HG02588 (cell line): ENCODE results near the gene GPR151.
"Not testable (repeated sequence)": the region's sequence is repeated elsewhere in the genome, so short reads cannot be mapped to it uniquely, and the experiment has no call there.

Source experiments
- ATAC-seq: cut with Tn5 transposase; IDR thresholded peaks from one replicate; pipeline ENCODE4 v1.9.1; 2021; ENCODE audit warnings: mild to moderate bottlenecking, moderate library complexity; ENCODE audit not compliant: unreplicated experiment

The GPR151 gene

GRCh38 chr5:146516151-146516475 is at the start of gene GPR151:
GPR151 (minus strand) TSS chr5:146516190; CDS start chr5:146516113, 77 bp downstream.
- ATAC-seq: no peak

GRCh38 chr5:146564007-146564762 is 48.2 kb upstream of the GPR151 start:
- no peak for ATAC-seq

GRCh38 chr5:146562461-146562860 is 46.5 kb upstream of the GPR151 start:
- no peak for ATAC-seq

GRCh38 chr5:146561711-146562110 is 45.7 kb upstream of the GPR151 start:
- ATAC-seq: no peak

DNA sequence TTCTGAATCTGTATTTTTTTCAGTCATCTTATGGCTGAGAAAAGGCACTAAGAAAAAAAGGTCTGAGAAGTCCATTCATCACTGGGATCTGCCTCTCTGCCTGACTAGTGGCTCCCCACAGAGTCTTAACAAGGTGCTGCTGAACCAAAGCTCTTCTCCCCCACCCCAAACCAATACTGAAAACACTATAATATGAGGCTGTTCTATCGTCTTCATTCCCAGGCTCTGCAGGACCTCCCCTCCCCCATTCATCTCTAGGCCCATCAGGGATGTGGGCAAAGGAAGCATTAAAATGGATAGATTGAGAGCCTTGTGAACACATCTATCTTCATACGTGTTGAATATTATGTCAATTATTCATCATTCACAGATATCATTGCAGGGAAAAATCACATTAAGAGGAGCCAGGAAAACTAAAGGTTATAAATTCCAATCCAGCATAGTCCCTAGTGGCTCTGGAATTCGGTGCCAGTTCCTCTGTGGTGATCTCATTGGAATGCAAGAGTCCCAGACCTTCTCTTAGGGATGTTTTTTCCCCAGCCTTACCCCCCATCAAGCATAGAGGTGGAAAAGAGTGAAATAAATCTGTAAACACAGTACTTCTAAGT is 44.3 kb upstream of the GPR151 start:
- no peak for ATAC-seq

GRCh38 chr5:146556884-146557283 is 40.9 kb upstream of the GPR151 start:
- ATAC-seq: not testable (repeated sequence)

DNA sequence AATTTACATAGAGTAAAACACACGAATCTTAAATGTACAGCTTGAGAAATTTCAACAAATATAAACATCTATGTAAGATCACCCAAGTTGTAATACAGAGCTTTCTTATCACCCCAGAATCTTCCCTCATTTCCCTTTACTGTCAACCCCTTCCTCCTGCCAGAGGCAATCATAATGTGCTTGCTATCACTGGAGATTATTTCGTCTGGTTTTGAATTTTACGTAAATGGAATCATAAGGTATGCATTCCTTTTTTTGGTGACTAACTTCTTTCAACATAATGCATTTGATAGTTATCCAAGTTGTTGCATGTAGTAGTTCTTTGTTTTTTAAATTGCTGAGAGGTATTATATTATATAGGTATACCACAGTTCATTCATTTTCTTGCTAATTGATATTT is 37.5 kb upstream of the GPR151 start:
- ATAC-seq: no peak

DNA sequence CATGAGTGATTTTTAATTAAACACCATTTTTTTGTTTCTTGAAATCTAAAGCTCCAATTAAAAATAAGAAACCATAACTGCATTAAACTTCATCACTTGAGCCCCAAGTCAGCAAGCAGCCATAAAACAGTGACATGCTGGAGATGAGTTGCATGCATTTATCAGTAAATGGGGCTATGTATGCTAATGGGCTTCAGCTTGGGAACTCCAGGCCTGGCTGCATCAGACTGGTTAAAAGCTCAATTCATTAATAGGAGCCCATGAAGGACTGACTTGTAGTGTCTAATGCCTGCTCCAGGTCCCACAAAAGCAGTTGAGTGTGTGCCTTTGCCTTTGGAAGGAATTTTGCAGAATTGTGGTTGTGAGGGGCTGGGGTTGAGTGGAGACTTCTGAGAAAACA is 33.6 kb upstream of the GPR151 start:
- no peak for ATAC-seq

DNA sequence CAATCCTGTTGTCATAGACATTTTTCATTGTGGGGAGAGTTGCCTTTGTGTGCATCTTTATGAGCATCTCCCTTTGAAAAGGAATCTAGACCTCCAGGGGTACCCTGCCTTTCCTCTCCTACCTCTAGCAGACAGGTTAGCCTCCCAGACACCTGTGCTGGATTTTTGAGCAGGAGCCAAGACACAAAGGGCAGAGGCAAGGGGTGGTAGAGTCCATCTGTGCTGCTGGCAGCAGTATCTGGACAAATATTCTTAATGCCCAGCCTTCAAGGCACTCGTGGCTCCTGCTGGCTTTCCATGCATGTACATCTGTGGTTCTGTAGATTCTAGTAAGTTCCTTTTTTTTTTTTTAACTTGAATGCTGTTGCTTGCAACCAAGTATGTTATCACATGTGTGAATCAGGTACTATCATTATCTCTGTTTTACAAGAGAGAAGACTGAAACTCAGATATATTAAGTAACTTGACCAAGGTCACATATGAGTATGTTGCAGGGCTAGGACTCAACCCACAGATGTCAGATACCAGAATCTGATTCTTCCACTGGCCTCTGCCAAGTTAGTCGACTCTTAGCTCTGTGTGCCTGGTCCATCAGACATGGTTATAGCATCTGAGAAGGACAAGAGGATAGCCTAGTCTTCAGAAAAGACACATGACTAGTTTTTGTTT is 32.9 kb upstream of the GPR151 start:
- ATAC-seq: no peak

DNA sequence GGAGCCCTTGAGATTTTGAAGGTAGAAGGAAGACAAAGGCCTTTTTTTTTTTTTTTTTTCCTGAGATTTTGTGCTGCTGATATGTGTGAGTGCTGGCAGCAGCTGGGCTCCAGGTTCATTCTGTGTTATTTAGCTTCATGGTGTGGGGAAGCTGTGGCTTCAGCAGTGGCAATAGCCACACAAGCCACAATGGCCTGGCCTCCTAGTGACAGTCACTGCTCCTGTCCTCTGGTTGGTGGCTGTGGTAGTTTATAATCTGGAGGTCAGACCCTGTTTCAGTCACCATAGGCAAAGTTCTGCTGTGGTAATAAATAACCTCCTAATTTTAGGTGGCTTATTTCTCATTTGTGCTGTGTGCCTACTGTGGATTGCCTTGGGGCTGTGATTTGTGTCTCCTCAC is 28.2 kb upstream of the GPR151 start:
- no peak for ATAC-seq

GRCh38 chr5:146541958-146542849 is 26.2 kb upstream of the GPR151 start:
- peak; percentile 98 for ATAC-seq

GRCh38 chr5:146540414-146540813 is 24.4 kb upstream of the GPR151 start:
- no peak for ATAC-seq

- ATAC-seq: no peak
Measured at GRCh38 chr5:146539973-146540372, 24.0 kb upstream of the GPR151 start.

DNA sequence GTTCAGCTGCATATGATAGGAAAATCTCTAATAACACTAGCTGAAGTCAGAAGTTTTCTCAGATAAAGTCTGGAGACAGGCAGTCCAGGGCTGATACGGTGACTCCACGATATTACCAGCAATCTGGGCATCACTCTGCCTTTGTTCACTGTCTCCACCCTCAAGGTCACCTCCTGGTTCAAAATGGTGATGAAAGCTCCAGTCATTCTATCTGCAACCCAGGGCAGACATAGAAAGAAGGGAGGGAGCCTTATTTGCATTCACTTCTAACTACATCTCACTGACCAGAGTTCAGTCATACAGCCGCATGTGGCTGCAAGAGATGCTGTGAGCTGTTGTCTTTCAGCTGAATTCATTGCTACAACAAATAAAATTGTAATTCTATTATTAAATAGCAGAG is 22.4 kb upstream of the GPR151 start:
- ATAC-seq: no peak

- no peak for ATAC-seq
Measured at GRCh38 chr5:146533882-146534281, 17.9 kb upstream of the GPR151 start.

- ATAC-seq: peak; percentile 95
Measured at GRCh38 chr5:146533260-146533857, 17.4 kb upstream of the GPR151 start.

- ATAC-seq: peak; percentile 60
Measured at GRCh38 chr5:146529984-146530383, 14.0 kb upstream of the GPR151 start.

DNA sequence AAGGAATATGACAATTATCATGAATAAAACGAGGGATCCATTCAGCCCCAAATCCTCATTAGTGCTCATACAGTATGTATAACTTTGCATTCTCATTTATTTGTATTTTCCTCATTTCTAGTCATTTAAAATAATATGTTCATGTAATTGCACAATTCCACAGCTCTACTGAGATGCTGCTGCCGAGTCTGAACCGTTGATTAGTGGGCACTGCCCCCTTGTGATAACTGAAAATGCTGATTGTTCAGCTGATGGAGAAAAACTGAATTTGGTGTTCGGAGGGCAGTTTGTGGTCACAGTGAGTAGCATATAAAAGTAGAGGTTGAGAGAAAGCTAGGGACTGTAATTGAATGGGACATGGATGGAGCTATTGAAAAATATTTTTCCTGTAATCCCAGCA is 12.2 kb upstream of the GPR151 start:
- ATAC-seq: no peak

DNA sequence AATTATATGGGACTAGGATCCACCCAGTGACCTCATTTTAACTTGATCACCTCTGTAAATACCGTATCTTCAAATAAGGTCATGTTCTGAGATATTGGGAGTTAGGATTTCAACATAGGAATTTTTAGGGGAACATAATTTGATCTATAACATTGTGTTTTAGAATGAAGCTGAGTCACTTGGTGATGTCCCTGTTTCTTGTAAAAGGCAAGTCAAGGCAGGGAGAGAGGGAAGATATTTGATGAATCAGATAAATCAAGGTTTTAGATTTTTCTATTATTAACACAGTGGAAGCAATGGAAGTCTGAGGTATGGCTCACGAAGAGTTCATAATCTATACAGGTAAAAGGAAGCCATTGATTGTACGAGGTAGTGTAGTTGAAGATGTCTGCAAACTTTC is 11.8 kb upstream of the GPR151 start:
- ATAC-seq: no peak

DNA sequence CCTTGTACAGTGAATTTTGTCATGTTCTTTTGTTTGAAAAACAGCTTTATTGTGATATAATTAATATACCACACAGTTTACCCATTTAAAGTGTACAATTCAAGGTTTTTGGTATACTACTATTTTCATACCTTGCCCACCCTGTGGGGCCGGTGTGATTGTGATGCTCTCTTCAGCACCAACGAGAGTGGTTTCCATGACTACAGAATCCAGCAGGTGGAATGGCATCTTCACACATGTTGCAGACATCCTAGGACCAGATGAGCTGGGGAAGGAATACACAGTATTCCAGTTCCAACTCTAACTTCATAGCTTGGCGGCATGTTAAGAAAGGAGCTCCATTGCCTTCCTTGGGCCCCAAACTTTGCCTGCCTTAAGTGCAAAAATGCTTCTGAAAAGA is 7.7 kb upstream of the GPR151 start:
- no peak for ATAC-seq
